Measurements from ENCODE around the gene CFAP157.

The CFAP157 gene

GRCh38 chr9:127703289-127703946 lies 3.4 kb upstream of the CFAP157 start:
- Histone ChIP-seq H3K27me3 (ENCODE audit: control insufficient read depth in 2 of 2, insufficient read depth in 2 of 2, low read length in 2 of 2) (no peaks in the 10 kb centered on the region), H3K27ac (ENCODE audit: low read depth in 2 of 2, low read length in 2 of 2) (no peak overlapping the region), H3K4me1 (ENCODE audit: control insufficient read depth in 2 of 2, insufficient read depth in 2 of 2, low read length in 2 of 2) (peaks cover 0 to 13% of the 10 kb centered on the region in 2 donors), H3K9ac (ENCODE audit: low read depth in 1 of 2, low read length in 2 of 2) (no peak overlapping the region), H3K4me3 (ENCODE audit: low read length in 2 of 2) (no peak overlapping the region), H3K9me3 (ENCODE audit: control insufficient read depth in 2 of 2, low read length in 2 of 2) (no peaks in the 10 kb centered on the region), H3K36me3 (ENCODE audit: control insufficient read depth in 2 of 2, insufficient read depth in 2 of 2, low read length in 2 of 2) (no peaks in the 10 kb centered on the region)

- peaks cover 0 to 7% of the 10 kb centered on the region in 2 donors for H3K4me1 ChIP-seq (ENCODE audit: control insufficient read depth in 2 of 2, insufficient read depth in 2 of 2, low read length in 2 of 2)
- no peak overlapping the region for H3K9ac ChIP-seq (ENCODE audit: low read depth in 1 of 2, low read length in 2 of 2)
- H3K36me3 ChIP-seq (ENCODE audit: control insufficient read depth in 2 of 2, insufficient read depth in 2 of 2, low read length in 2 of 2), result no peaks in the 10 kb centered on the region
- no peaks in the 10 kb centered on the region for H3K9me3 ChIP-seq (ENCODE audit: control insufficient read depth in 2 of 2, low read length in 2 of 2)
- H3K4me3 ChIP-seq (ENCODE audit: low read length in 2 of 2), result no peak overlapping the region
- H3K27ac ChIP-seq (ENCODE audit: low read depth in 2 of 2, low read length in 2 of 2), result no peak overlapping the region
- H3K27me3 ChIP-seq (ENCODE audit: control insufficient read depth in 2 of 2, insufficient read depth in 2 of 2, low read length in 2 of 2), result no peaks in the 10 kb centered on the region
These were observed 1.0 kb upstream of the CFAP157 start for GRCh38 chr9:127705577-127706379.

- H3K4me3 ChIP-seq (ENCODE audit: low read length in 2 of 2), result no peak overlapping the region
- no peak overlapping the region for H3K27ac ChIP-seq (ENCODE audit: low read depth in 2 of 2, low read length in 2 of 2)
- H3K9ac ChIP-seq (ENCODE audit: low read depth in 1 of 2, low read length in 2 of 2), result no peak overlapping the region
- peaks cover 0 to 7% of the 10 kb centered on the region in 2 donors for H3K4me1 ChIP-seq (ENCODE audit: control insufficient read depth in 2 of 2, insufficient read depth in 2 of 2, low read length in 2 of 2)
- H3K36me3 ChIP-seq (ENCODE audit: control insufficient read depth in 2 of 2, insufficient read depth in 2 of 2, low read length in 2 of 2), result no peaks in the 10 kb centered on the region
- no peaks in the 10 kb centered on the region for H3K27me3 ChIP-seq (ENCODE audit: control insufficient read depth in 2 of 2, insufficient read depth in 2 of 2, low read length in 2 of 2)
- H3K9me3 ChIP-seq (ENCODE audit: control insufficient read depth in 2 of 2, low read length in 2 of 2), result no peaks in the 10 kb centered on the region
These were observed 978 bp downstream of the CFAP157 start for GRCh38 chr9:127707766-127708165.

GRCh38 chr9:127708952-127709587 lies 2.3 kb downstream of the CFAP157 start:
- Histone ChIP-seq H3K36me3 (ENCODE audit: control insufficient read depth in 2 of 2, insufficient read depth in 2 of 2, low read length in 2 of 2) (no peaks in the 10 kb centered on the region), H3K4me3 (ENCODE audit: low read length in 2 of 2) (no peak overlapping the region), H3K27me3 (ENCODE audit: control insufficient read depth in 2 of 2, insufficient read depth in 2 of 2, low read length in 2 of 2) (no peaks in the 10 kb centered on the region), H3K9ac (ENCODE audit: low read depth in 1 of 2, low read length in 2 of 2) (no peak overlapping the region), H3K4me1 (ENCODE audit: control insufficient read depth in 2 of 2, insufficient read depth in 2 of 2, low read length in 2 of 2) (peaks cover 0 to 7% of the 10 kb centered on the region in 2 donors), H3K9me3 (ENCODE audit: control insufficient read depth in 2 of 2, low read length in 2 of 2) (no peaks in the 10 kb centered on the region), H3K27ac (ENCODE audit: low read depth in 2 of 2, low read length in 2 of 2) (no peak overlapping the region)

- H3K9me3 ChIP-seq (ENCODE audit: control insufficient read depth in 2 of 2, low read length in 2 of 2), result no peaks in the 10 kb centered on the region
- H3K4me1 ChIP-seq (ENCODE audit: control insufficient read depth in 2 of 2, insufficient read depth in 2 of 2, low read length in 2 of 2), result peaks cover 0 to 10% of the 10 kb centered on the region in 2 donors
- H3K36me3 ChIP-seq (ENCODE audit: control insufficient read depth in 2 of 2, insufficient read depth in 2 of 2, low read length in 2 of 2), result no peaks in the 10 kb centered on the region
- H3K27me3 ChIP-seq (ENCODE audit: control insufficient read depth in 2 of 2, insufficient read depth in 2 of 2, low read length in 2 of 2), result no peaks in the 10 kb centered on the region
- no peak overlapping the region for H3K4me3 ChIP-seq (ENCODE audit: low read length in 2 of 2)
- no peak overlapping the region for H3K9ac ChIP-seq (ENCODE audit: low read depth in 1 of 2, low read length in 2 of 2)
- no peak overlapping the region for H3K27ac ChIP-seq (ENCODE audit: low read depth in 2 of 2, low read length in 2 of 2)
These were observed 3.5 kb downstream of the CFAP157 start for GRCh38 chr9:127710204-127710783.

- Histone ChIP-seq H3K27ac (ENCODE audit: low read depth in 2 of 2, low read length in 2 of 2) (no peak overlapping the region), H3K36me3 (ENCODE audit: control insufficient read depth in 2 of 2, insufficient read depth in 2 of 2, low read length in 2 of 2) (no peaks in the 10 kb centered on the region), H3K4me3 (ENCODE audit: low read length in 2 of 2) (no peak overlapping the region), H3K9ac (ENCODE audit: low read depth in 1 of 2, low read length in 2 of 2) (no peak overlapping the region), H3K4me1 (ENCODE audit: control insufficient read depth in 2 of 2, insufficient read depth in 2 of 2, low read length in 2 of 2) (peaks cover 4 to 14% of the 10 kb centered on the region in 2 donors), H3K9me3 (ENCODE audit: control insufficient read depth in 2 of 2, low read length in 2 of 2) (no peaks in the 10 kb centered on the region), H3K27me3 (ENCODE audit: control insufficient read depth in 2 of 2, insufficient read depth in 2 of 2, low read length in 2 of 2) (no peaks in the 10 kb centered on the region)
These were observed 4.5 kb downstream of the CFAP157 start for GRCh38 chr9:127711226-127711701.

- Histone ChIP-seq H3K9me3 (ENCODE audit: control insufficient read depth in 2 of 2, low read length in 2 of 2) (no peaks in the 10 kb centered on the region), H3K27me3 (ENCODE audit: control insufficient read depth in 2 of 2, insufficient read depth in 2 of 2, low read length in 2 of 2) (no peaks in the 10 kb centered on the region), H3K9ac (ENCODE audit: low read depth in 1 of 2, low read length in 2 of 2) (no peak overlapping the region), H3K27ac (ENCODE audit: low read depth in 2 of 2, low read length in 2 of 2) (no peak overlapping the region), H3K36me3 (ENCODE audit: control insufficient read depth in 2 of 2, insufficient read depth in 2 of 2, low read length in 2 of 2) (no peaks in the 10 kb centered on the region), H3K4me1 (ENCODE audit: control insufficient read depth in 2 of 2, insufficient read depth in 2 of 2, low read length in 2 of 2) (peaks cover 6 to 16% of the 10 kb centered on the region in 2 donors), H3K4me3 (ENCODE audit: low read length in 2 of 2) (no peak overlapping the region)
These were observed 5.1 kb downstream of the CFAP157 start for GRCh38 chr9:127711831-127712274.

- Histone ChIP-seq H3K4me3 (ENCODE audit: low read length in 2 of 2) (no peak overlapping the region), H3K27me3 (ENCODE audit: control insufficient read depth in 2 of 2, insufficient read depth in 2 of 2, low read length in 2 of 2) (no peaks in the 10 kb centered on the region), H3K9ac (ENCODE audit: low read depth in 1 of 2, low read length in 2 of 2) (no peak overlapping the region), H3K9me3 (ENCODE audit: control insufficient read depth in 2 of 2, low read length in 2 of 2) (no peaks in the 10 kb centered on the region), H3K36me3 (ENCODE audit: control insufficient read depth in 2 of 2, insufficient read depth in 2 of 2, low read length in 2 of 2) (no peaks in the 10 kb centered on the region), H3K4me1 (ENCODE audit: control insufficient read depth in 2 of 2, insufficient read depth in 2 of 2, low read length in 2 of 2) (peaks cover 6 to 12% of the 10 kb centered on the region in 2 donors), H3K27ac (ENCODE audit: low read depth in 2 of 2, low read length in 2 of 2) (no peak overlapping the region)
These were observed 5.6 kb downstream of the CFAP157 start for GRCh38 chr9:127712371-127712770.

GRCh38 chr9:127712867-127713266 lies 6.1 kb downstream of the CFAP157 start:
- Histone ChIP-seq H3K27me3 (ENCODE audit: control insufficient read depth in 2 of 2, insufficient read depth in 2 of 2, low read length in 2 of 2) (no peaks in the 10 kb centered on the region), H3K9ac (ENCODE audit: low read depth in 1 of 2, low read length in 2 of 2) (no peak overlapping the region), H3K4me3 (ENCODE audit: low read length in 2 of 2) (no peak overlapping the region), H3K27ac (ENCODE audit: low read depth in 2 of 2, low read length in 2 of 2) (no peak overlapping the region), H3K4me1 (ENCODE audit: control insufficient read depth in 2 of 2, insufficient read depth in 2 of 2, low read length in 2 of 2) (peaks cover 6 to 10% of the 10 kb centered on the region in 2 donors), H3K36me3 (ENCODE audit: control insufficient read depth in 2 of 2, insufficient read depth in 2 of 2, low read length in 2 of 2) (no peaks in the 10 kb centered on the region), H3K9me3 (ENCODE audit: control insufficient read depth in 2 of 2, low read length in 2 of 2) (no peaks in the 10 kb centered on the region)

All from mucosa of rectum (tissue), 2 donors.